ENCODE measurements around the gene TAF3.

TAF3 gene

DNA sequence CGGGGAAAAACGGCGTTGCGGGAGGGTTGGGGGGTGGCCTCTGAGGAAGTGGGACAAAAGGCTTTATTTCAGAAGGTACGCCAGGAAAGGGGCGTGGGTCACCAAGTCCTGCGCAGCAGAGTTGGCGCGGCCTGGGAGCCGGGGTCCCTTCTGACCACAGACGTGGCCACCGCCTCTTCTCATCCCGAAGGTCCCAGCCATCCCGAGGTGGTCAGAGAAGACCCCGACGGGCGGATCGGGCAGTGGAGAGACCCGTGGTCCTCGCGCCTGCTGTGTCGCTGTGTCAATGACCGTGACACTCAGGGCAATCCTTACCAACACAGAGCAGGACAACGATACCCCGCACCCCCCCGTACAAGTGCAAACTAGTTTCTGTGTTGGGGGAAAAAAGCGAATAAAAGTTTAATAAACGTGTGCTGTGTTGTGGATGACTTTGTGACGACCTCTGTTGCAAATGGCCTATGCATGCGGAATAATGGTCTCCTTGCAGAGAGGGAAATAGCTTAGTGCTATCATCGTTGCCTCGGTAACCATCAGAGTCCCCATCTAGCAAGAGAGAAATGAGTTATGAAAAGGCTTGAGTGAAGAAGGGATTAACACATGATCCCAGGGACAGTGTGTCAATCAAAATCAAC is 216.8 kb downstream of the TAF3 start:
- no peak for DNase-seq (ENCODE audit: low read depth)

GRCh38 chr10:8035641-8036470 is 217.6 kb downstream of the TAF3 start:
- DNase-seq (ENCODE audit: low read depth): no peak

- DNase-seq (ENCODE audit: low read depth): no peak
These were observed 218.3 kb downstream of the TAF3 start for GRCh38 chr10:8036506-8037198.

- no peak for DNase-seq (ENCODE audit: low read depth)
These were observed 219.0 kb downstream of the TAF3 start for GRCh38 chr10:8037199-8037801.

- DNase-seq (ENCODE audit: low read depth): no peak
These were observed 219.9 kb downstream of the TAF3 start for GRCh38 chr10:8037941-8038894.

GRCh38 chr10:8039321-8039881 is 221.1 kb downstream of the TAF3 start:
- DNase-seq (ENCODE audit: low read depth): no peak

- no peak for DNase-seq (ENCODE audit: low read depth)
These were observed 222.3 kb downstream of the TAF3 start for GRCh38 chr10:8040651-8041050.

DNA sequence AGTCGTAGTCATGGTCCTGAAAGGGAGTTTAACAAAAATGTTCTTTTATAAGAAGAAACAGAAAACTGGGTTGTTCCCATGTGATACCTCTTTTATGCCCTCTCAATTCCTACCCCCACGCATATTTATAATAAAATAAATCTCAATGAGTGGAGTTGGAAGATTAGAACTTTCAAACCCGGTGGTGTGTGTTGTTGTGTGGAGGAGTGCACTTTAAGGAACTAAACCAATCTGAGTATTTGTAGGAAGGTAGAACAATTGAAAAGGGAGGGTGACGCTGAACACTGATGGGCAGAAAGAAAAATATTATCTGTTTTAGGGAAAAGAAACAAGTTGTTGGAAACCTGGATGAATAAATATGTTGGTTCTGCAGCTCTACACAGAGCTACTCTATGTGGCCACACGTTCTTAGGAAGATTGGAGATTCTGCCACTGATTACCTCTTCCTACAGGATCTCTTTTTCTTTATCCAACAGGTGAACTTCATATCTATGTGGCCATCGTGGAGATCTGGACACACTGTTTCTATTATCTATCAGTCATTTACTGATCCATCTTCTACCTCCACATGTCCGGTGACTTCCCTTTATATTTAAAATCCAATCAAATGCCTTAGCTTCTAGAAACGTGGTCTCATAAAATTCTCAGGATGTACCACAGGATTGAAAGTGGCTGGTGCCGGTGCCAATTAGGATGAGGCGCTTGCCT is 223.1 kb downstream of the TAF3 start:
- no peak for DNase-seq (ENCODE audit: low read depth)

- no peak for DNase-seq (ENCODE audit: low read depth)
These were observed 223.9 kb downstream of the TAF3 start for GRCh38 chr10:8041992-8042720.

- no peak for DNase-seq (ENCODE audit: low read depth)
These were observed 224.6 kb downstream of the TAF3 start for GRCh38 chr10:8042721-8043568.

- no peak for DNase-seq (ENCODE audit: low read depth)
These were observed 225.4 kb downstream of the TAF3 start for GRCh38 chr10:8043569-8044306.

- no peak for DNase-seq (ENCODE audit: low read depth)
These were observed 226.1 kb downstream of the TAF3 start for GRCh38 chr10:8044331-8044907.

DNA sequence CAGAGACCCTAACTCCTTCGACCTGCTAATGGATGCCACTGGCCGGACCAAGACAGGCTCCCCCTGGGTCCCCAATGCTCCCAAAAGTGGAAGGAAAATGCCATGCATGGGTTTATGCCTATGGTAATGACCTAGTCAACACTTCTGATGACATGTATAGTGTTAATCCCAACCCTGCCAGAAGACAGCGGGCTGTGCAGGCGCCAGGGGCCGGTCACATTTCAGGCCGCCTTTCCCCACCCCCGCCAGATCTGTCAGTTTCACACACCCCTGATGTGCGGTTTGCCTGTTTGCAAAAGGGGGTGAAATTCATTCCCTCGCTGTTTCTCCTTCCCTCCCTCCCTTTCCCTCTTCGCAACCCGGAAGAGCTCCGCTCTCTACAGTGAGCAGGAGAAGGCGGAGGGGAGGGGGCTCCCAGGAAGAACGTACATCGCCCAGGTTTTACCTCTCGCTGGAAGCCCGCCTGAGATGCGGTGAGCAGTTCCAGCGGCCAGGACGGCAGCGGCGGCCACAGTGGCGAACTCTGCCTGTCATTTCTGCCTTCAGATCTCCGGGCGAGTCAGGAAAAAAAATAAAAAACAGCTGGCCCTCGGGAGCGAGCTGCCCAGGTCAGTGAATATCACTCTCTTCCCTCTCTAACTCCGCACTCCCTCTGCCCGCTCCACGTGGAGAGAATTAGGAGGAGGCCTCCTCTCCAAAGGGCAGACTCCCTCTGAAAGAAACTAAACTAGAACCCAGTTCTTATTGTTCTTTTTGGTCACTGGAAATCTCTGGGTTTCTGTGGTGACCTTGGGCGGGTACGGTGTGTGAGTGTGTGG is 226.8 kb downstream of the TAF3 start:
- no peak for DNase-seq (ENCODE audit: low read depth)

DNA sequence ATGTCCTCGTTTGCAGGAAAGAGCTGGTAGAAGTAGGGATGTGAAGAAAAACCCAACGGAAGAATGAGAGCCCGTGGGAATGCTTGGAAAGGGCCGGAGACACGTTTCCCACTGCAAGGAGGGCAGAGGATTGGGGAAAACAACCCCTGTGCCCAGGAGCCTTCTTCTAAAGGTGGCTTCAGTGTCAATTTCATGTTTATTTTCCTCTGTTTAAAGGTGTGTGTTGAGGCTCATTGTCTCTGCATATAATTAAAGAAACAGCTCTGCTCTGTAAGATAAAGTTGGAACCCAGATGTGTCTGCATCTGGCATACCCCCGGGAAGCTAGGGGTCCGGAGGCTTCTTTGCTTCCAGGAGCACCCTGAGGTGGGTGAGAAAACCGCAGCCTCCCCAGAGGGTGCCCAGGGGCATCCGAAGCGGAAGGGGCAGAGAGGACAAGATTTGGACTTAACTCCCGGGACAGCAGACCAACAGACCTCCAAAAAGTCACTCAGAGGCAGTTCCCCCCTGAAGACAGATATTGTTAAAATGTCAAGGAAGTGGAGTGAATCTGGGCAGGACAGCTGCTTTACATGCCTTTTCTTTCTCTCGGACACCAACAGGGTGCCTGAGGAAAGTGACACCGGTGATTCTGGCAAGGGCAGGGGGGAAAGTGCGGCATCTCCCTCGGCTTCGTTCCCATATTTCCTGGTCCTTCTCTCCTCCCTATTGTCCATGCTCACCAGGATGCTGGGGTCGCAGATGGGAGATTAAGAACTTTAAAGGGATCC is 227.6 kb downstream of the TAF3 start:
- no peak for DNase-seq (ENCODE audit: low read depth)

DNA sequence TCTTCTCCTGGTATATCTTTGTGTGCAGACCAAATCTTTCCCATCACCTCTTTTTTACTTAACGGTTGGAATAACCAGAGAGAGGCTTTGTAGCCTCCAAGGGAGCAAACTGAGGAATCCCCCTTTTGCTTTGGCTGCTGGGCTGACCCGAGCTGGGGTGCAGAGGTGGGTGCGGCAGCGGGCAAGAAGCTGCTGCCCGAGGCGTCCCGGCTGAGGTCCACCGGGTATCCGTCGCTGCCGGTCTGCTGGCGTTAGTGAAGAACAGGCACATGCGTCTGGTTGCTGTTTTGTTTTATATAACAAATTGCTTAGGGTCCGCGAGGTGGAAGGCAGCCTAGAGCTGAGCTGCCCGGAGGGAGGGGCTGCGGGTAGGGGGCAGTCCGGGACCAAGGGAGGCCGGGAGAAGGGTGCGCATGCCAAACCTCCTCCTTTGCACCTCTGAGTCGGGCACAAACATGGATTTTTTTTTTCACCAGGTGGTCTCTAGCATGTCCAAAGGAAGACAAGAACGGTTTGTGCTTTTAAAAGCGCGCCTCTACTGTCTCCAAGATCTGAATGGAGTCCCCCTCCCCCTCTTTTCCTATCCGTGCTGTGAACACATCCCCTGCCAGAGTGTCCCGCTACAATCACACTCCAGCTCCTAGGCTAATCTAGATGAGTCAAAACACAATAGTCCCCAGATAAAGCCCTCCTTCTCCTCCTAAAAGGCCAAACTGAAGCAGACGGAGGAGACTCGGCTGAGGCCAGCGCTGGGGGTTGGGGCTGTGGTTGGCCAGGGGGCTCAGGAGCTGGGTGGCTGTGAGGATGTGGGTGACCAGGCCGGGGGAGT is 229.4 kb downstream of the TAF3 start:
- DNase-seq (ENCODE audit: low read depth): no peak
